ENCODE measurements around the gene SP140L.
"Not testable (repeated sequence)": the region's sequence is repeated elsewhere in the genome, so short reads cannot be mapped to it uniquely, and the experiment has no call there.

SP140L gene

GRCh38 chr2:230326453-230327417 is at the start of gene SP140L:
TSS of gene SP140L (plus strand) at chr2:230327193. CDS start at chr2:230327270, 77 bp downstream.
- peak; percentile 70 for DNase-seq (ENCODE audit: low read depth)

GRCh38 chr2:230282936-230283335 is 44.1 kb upstream of the SP140L start:
- DNase-seq (ENCODE audit: low read depth), result no peak

DNA sequence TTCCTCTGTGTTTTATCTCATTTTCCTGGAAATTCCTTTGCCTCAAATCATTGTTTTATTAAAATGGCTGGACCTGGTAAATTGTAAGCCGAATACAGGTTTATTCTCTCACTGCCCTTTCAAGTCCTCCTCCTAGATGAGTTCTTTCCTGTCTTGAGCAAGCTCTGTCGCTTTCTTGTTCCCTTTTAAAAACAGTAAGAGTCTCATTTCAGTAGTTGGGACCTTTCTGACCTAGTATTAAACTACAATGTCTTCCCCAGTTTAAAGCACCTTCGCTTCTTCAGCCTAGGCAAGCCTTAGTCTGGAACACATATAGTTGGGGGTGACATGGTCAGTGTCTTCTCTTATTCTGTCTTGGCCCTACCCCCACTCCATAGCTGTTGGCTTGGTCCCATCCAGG is 40.9 kb upstream of the SP140L start:
- DNase-seq (ENCODE audit: low read depth), result no peak

DNA sequence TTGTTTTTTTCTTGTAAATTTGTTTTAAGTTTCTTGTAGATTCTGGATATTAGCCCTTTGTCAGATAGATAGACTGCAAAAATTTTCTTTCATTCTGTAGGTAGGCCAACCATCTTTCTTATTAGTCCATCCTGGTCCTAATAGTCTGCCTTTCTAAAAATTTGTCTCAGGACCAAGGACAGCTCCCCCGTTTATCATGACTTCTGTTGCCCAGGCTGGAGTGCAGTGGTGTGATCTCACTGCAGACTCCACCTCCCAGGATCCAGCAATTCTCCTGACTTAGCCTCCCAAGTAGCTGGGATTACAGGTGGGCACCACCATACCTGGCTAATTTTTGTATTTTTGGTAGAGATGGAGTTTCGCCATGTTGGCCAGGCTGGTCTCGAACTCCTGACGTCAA is 37.7 kb upstream of the SP140L start:
- DNase-seq (ENCODE audit: low read depth), result not testable (repeated sequence)

DNA sequence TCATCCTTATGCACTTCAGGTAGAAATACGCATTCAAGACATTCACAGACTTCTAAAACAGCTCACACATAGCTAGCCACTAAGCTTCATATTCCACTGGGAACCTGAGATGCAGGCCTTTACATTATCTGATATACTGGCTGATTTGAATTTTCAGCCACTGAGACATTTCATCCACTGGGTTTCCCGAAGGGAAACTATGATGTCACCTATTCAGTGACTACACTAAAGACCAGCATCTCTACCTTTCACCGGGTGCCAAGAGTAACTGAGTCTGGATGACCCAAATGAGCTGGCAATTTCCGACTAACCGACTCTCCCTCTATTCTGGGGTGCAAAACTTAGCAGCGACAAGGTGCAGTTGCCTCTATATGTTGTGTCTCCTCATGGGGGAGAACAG is 31.8 kb upstream of the SP140L start:
- no peak for DNase-seq (ENCODE audit: low read depth)

GRCh38 chr2:230296917-230297316 is 30.1 kb upstream of the SP140L start:
- DNase-seq (ENCODE audit: low read depth), result no peak

DNA sequence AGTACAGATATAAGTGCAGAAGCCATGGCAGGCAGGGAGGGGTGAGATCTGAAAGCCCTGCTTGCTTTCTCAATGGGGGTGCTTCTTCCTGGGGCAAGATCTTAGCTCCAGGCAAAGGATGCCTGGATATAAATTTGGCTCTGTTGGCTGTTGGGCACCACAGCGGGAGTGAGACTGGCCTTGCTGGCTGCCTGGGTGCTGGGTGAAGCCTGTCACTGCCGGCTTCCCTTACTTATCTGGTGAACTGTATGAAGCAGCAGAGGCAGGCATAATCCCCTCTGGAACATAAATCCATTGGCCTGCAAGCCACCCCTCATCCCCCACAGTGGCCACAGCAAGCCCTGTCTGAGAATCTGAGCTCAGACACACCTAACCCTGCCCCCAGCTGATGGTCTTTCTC is 27.4 kb upstream of the SP140L start:
- no peak for DNase-seq (ENCODE audit: low read depth)

GRCh38 chr2:230305416-230306275 is 21.3 kb upstream of the SP140L start:
- DNase-seq (ENCODE audit: low read depth), result no peak

DNA sequence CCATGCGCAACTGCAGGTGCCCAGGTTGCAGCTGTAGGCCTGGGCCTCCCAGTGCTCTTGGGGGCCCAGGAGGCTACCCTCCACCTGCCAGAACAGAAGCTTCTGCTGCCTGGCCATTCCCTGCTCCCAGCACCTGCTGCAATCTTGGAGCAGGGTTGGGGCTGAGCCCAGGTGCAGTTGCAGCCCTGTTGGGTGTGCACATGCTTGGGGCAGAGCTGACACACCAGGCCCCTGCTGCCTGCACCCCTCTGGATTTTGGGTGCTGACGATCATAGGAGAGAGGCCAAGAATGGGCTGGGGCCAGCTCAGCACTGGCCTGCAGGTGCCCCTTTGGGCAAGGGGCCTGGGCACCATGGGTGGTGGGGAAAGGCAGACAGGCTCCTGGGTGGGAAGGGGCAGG is 20.5 kb upstream of the SP140L start:
- no peak for DNase-seq (ENCODE audit: low read depth)

DNA sequence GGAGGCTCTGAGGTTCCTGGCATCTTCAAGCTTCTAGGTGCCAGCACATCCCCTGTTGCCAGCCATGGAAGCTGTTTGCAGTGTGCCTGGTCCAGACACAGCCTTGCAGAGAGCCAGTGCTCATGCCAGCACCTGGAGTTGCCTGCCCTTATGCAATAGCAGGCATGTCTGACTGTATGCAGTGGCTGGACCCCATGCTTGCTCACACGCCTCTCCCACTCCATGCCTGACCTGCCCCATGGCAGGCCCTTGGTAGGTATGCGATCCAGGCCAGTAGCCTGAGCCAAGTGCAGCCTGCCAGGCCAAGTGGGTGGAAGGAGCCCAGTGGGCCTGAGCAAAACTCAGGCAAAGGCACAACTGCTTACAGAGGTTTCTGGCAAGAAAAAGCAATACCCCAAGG is 19.5 kb upstream of the SP140L start:
- DNase-seq (ENCODE audit: low read depth), result no peak

GRCh38 chr2:230308402-230309000 is 18.5 kb upstream of the SP140L start:
- no peak for DNase-seq (ENCODE audit: low read depth)

DNA sequence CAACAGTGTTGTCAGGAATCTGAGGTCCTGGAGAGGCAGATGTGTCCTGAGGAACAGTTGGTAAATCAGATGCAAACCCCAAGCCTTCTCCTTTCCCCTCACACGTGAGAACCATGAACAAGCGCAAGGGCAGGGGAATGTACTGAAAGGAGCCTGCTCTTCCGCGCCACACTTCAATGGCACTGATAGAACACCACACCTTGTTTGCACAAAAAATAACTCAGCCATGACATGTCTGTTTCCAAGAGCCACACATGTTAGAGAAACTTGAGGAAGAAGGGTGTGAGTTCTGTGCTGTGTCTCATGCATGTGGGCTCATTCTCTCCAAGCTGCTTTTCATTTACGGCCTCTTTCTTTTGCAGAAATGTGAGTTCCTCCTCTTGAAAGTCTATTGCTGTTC is 16.2 kb upstream of the SP140L start:
- not testable (repeated sequence) for DNase-seq (ENCODE audit: low read depth)

DNA sequence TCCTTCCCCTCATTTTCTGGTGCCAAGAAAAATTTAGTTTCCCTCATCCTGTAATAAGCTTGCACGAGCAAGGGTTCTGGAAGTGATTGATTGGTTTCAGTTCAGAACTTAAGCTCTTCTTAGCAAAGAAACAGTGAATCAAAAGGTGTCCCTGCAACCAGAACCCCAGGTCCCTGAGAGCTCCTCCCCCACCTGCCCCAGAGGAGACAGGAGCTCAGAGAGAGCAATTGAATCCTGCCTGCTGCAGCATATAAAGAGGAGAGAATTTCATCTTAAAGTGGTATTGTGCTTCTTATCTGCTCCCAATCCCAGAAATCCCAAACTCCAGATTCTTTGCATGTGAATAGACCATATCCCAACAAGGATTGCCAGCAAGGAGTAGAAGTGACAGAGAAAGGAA is 15.4 kb upstream of the SP140L start:
- DNase-seq (ENCODE audit: low read depth), result not testable (repeated sequence)

DNA sequence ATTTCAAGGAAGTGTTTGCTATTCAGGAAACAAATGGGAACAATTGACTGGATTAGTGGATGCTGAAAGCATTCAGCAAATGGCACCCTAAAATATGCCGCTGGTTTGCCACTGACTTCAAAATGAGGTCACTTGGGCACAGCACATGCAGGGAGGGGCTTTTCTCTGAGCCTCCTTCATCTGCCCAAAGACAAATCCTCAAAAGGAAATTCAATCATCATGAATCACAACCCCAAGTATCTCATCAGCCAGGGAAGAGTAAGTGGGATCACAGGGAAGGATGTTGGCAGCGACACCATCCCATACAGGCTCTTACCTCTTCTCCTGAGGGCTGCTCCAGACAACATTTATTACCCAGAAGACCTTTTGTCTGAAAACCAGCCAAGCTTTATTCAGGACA is 14.4 kb upstream of the SP140L start:
- no peak for DNase-seq (ENCODE audit: low read depth)

GRCh38 chr2:230317366-230317765 is 9.6 kb upstream of the SP140L start:
- DNase-seq (ENCODE audit: low read depth), result no peak

DNA sequence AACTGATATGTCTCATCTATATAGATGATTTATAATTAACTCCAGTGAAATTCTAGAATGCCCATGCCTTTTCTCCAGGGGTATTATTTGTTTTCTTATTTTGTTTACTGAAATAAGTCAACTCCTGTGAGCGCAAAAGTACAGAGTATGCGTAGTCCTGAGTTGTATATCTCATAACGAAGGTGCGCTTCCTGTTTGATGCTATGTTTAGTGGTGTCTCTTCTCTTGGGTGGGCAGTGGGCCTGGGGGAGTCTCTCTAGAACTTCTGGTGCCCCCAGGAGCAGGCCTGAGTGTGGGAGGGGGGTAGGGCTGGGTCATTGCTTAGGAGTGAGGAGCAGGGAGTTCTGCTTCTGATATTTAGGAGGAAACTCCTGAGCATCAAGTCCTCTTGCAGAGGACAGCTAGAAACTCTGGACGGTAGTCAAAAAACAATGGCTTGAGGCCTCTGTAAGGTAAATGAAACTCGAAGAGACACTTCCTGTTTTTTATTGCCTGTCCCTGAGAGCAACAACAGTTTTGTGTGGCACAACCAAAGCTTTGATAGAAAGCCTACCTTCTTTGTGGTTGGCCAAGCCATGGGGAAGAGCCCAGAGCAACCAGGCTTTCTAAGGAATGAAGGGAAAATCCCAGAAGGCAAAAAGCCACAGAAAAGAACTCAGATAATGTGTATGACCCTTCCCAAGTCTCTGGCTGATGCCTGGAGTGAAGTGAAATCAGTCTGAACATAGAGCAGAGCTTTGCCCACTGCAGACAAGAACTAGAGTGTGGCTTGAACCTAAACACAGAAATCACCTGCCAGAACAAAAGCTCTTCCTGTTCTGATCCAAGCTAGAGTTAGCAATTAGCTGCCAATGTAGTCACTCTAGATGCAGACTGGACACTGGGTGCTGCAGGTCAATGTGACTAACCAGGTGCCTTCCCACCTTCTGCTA is 8.5 kb upstream of the SP140L start:
- no peak for DNase-seq (ENCODE audit: low read depth)

DNA sequence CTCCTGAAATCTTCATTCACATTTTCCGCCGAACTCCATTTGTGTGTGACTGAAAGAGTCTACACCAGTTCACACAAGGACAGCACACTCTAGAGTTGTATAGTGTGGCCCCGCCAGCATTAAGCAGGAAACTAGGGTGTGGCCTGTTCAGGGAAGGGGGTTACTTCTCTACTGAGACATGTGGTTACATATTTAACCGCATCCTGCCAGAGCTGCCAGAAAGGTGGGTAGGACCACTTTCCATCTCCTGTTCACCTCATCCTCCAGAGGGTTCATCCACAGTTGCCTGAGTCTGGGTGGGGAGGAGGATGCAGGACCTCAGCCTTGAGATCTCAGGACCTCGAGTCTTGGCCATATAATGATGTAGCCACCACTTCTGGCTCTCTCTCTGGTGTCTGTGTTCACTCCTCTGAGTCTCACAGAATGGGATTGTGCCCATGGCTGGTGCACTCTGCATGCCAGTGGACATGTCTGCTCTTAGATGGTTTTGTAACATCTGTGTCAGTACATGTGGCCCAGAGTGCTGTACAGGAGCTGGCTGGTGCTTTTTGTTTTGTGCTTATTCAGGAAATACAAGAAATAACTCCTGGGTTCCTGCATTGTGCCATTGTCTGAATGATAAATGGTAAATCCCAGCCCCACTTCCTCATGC is 7.7 kb upstream of the SP140L start:
- peak; percentile 58 for DNase-seq (ENCODE audit: low read depth)

DNA sequence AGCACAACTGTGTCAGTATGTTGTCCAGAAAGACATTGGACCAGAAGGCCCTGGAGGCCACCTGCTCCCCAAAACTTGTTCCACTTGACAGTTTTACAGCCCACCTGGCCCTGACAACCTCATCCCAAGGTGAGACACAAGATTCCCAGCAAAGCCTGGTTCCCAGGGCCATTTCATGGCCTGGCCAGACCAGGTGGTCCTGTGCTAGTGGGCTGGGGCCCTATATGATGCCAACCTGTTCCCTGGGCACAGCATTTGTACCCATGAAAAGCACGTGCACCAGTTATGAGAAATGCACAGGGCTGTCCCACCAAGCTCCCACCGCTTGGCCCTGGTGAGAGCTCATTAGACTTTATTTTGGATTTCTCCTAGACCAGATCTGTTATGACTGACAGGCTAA is 6.0 kb upstream of the SP140L start:
- DNase-seq (ENCODE audit: low read depth), result no peak

GRCh38 chr2:230322561-230323384 is 4.2 kb upstream of the SP140L start:
- DNase-seq (ENCODE audit: low read depth), result no peak

All from T-helper 22 cell (primary cell).